Esophagus squamous epithelium (tissue), 4 donors: ENCODE results near the gene PATZ1.

ENCODE experiments used
- POLR2A ChIP-seq, 4 donors: fragments of 450-650 bp; IDR thresholded peaks; one replicate each; pipeline ENCODE4 v1.6.1; 2017; ENCODE audit warnings: antibody characterized with exemption in 4 of 4, mild to moderate bottlenecking in 4 of 4, moderate library complexity in 3 of 4
- TF ChIP-seq, protein P1 (sequence below), 6 experiments: fragments of 450-650 bp in 4 of 6; fragments of 200-600 bp in 2 of 6; sonication (generic) in 2 of 6; IDR thresholded peaks; one replicate each; pipeline ENCODE4 v1.5.1; 2016 to 2019; ENCODE audit warnings: antibody characterized with exemption in 6 of 6, mild to moderate bottlenecking in 4 of 6, moderate library complexity in 4 of 6

DNA sequence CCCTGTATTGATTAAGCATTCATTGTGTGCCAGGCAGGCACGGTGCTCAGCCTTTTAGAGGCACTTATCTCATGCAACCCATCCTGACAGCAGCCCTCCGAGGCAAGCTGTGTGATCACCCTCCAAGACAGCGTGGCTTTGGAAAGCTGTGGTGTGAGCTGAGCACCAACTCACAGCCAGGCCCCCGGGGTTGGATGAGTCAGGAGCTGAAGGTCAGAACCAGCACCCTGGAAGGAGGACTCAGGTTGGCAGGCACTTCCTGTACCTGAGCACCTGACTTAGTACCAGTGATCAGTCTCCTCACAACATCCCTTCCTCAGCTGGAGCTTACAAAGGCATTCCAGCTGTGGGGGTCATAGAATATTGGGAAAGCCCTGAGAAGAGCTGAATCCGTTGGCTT, 9.0 kb downstream of the PATZ1 start:
- TF ChIP-seq, protein P1, sequence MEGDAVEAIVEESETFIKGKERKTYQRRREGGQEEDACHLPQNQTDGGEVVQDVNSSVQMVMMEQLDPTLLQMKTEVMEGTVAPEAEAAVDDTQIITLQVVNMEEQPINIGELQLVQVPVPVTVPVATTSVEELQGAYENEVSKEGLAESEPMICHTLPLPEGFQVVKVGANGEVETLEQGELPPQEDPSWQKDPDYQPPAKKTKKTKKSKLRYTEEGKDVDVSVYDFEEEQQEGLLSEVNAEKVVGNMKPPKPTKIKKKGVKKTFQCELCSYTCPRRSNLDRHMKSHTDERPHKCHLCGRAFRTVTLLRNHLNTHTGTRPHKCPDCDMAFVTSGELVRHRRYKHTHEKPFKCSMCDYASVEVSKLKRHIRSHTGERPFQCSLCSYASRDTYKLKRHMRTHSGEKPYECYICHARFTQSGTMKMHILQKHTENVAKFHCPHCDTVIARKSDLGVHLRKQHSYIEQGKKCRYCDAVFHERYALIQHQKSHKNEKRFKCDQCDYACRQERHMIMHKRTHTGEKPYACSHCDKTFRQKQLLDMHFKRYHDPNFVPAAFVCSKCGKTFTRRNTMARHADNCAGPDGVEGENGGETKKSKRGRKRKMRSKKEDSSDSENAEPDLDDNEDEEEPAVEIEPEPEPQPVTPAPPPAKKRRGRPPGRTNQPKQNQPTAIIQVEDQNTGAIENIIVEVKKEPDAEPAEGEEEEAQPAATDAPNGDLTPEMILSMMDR (IDR thresholded peaks at IDR 0.05) = no peak
- TF ChIP-seq POLR2A (IDR thresholded peaks at IDR 0.05) = no peak
